ENCODE results near the gene ZNF521.

Gene ZNF521

DNA sequence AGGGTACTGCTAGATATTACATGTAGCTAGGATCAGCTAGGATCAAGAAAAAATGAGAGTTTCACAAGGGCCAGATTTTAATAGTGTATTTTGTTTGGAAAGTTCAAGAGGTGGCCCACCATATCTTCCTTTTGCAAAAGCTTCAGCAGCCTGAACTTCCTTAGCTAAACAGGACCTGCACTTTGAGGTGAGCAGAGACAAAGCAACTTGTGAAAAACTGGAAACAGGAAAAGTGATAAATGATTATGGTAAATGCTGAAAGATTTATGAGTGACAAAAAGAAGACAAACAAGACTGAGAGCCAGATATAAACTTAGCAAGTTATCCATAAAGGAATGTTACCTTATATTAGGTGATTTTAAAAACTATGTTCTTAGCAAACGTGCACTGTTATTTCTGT, 123.6 kb downstream of the ZNF521 start:
- TF ChIP-seq ZNF274 (IDR thresholded peaks at IDR 0.05; ENCODE audit: low read depth, low read length) = no peak
- no peak overlapping the region for H3K4me3 ChIP-seq (ENCODE audit: low read length)

GRCh38 chr18:25225151-25225550, 126.8 kb downstream of the ZNF521 start:
- H3K4me3 ChIP-seq (ENCODE audit: low read length) = no peak overlapping the region
- no peak for TF ChIP-seq ZNF274 (IDR thresholded peaks at IDR 0.05; ENCODE audit: low read depth, low read length)

DNA sequence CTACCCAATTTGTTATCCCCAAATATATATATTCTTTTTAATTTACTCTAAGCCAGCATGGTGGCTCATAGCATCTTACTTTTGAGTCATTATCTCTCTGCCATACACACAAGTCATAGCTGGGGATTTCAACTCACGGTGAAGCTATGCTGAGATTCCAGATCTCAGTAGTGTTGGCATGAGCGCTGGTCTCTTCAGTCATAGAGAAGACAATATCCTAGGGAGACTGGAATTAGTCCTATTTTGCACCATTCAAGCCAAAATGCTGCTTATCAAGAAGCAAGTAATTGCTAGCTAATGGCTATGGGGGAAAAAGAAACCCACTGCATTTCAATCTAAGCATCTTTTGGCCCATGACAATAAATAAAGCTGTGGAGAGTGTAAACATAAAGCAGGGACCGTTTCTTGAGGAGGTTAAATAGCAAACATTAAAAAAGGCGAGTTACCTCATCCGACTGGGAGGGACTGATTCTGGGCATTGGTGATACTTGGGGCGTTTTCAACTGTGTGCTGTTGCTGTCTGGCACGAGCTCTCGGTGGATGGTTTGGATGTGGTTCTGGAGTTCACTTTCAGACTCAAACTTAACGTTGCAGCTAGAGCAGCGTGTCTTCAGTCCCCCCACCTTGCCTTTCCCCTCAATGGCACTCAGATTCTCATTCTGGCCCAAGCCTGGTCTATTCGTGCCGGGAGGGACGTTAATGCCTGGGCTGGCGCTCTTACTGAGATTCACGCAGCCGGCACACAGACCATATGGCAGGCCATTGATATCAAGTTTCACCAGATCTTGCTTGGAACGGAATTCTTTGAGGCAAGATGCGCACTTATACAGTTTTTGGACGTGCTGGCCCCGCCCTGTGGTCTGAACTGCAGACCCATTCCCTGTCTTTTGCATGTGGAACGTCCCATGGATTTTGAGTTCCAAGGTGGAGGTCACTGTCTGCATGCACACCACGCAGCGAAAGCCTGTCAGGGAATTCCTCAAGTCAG, 127.8 kb downstream of the ZNF521 start:
- no peak overlapping the region for H3K4me3 ChIP-seq (ENCODE audit: low read length)
- no peak for TF ChIP-seq ZNF274 (IDR thresholded peaks at IDR 0.05; ENCODE audit: low read depth, low read length)

DNA sequence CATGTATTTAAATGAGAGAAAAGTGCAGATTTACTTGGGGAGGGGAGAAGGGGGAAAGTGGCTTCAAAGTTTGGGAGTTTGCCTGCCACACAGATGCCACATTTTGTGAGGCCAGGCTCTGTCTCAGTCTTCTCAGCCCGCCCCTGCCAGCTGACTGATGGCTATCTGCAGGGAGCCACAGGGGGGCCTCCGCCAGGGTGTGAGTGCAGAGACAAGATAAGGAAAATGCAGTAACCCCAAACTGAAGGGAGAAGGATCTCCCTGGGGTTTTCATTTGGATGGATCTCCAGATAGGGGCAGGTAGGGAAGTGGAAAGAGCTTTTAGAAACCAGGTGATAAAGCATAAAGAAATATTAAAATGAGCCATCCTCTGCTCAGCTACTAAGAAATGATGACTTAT, 128.8 kb downstream of the ZNF521 start:
- H3K4me3 ChIP-seq (ENCODE audit: low read length) = no peak overlapping the region
- TF ChIP-seq ZNF274 (IDR thresholded peaks at IDR 0.05; ENCODE audit: low read depth, low read length) = no peak

- TF ChIP-seq ZNF274 (IDR thresholded peaks at IDR 0.05; ENCODE audit: low read depth, low read length) = no peak
Measured at GRCh38 chr18:25222648-25223047, 129.3 kb downstream of the ZNF521 start.

DNA sequence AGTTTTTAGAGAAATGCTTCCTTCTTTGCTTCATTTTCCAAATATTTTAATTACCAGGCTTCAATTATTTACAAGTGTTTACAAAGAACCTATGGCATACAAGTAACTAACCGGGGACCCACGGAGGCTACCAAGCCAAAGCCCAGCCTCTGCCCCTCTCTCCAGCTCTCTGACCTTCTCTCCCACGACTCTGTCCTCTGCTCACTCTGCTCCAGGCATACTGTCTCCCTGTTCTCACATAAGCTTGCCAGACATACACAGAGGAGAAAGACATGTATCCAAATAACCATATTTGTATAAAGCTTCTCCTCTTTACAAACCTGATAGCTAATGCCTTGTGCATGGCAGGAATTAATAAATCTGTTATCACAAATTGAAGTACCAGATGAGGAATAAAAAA, 141.3 kb downstream of the ZNF521 start:
- no peak overlapping the region for H3K4me3 ChIP-seq (ENCODE audit: low read length)
- no peak for TF ChIP-seq ZNF274 (IDR thresholded peaks at IDR 0.05; ENCODE audit: low read depth, low read length)

More at GRCh38 chr18:25222648-25223047, 129.3 kb downstream of the ZNF521 start:
- H3K4me3 ChIP-seq (ENCODE audit: low read length) = no peak overlapping the region

DNA sequence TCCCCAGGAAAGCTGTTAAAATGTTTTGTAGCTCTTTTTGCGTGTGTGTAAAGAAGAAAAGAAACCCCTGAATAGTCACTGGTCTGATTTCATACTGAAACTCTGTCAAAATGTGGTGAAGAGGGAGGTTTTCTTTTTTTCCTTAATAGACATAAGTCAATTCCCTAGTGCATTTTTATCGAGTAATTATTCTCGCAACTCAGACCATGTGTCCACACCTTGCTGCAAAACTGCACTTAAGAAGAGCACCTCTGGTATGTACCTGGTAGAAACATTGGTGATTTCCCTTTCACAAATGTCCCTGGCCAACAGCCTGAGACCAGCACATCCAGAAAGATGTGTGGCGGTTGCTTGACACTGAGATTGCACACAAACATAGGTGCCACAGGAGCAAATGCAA, 159.9 kb downstream of the ZNF521 start:
- TF ChIP-seq ZNF274 (IDR thresholded peaks at IDR 0.05; ENCODE audit: low read depth, low read length) = no peak
- no peak overlapping the region for H3K4me3 ChIP-seq (ENCODE audit: low read length)

DNA sequence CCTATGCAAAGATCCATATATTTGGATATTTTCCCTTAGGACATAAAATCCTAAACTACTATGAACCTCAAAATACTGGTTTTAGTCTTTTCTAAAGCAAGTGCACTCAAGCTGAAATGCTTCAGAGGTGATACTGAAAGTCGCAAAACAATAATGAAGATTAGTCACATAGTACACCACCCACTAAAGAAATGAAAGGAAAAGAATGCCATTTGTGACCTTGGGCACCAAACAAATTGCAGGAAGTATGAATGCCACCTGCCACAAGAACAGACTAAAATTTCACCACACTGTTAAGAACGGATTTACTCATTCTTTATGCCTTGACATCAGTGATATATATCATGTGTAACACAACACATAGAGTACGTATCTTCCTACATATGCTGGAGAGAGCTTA, 161.5 kb downstream of the ZNF521 start:
- H3K4me3 ChIP-seq (ENCODE audit: low read length) = no peak overlapping the region
- no peak for TF ChIP-seq ZNF274 (IDR thresholded peaks at IDR 0.05; ENCODE audit: low read depth, low read length)

- no peak overlapping the region for H3K4me3 ChIP-seq (ENCODE audit: low read length)
- no peak for TF ChIP-seq ZNF274 (IDR thresholded peaks at IDR 0.05; ENCODE audit: low read depth, low read length)
Measured at GRCh38 chr18:25189391-25190185, 162.4 kb downstream of the ZNF521 start.

DNA sequence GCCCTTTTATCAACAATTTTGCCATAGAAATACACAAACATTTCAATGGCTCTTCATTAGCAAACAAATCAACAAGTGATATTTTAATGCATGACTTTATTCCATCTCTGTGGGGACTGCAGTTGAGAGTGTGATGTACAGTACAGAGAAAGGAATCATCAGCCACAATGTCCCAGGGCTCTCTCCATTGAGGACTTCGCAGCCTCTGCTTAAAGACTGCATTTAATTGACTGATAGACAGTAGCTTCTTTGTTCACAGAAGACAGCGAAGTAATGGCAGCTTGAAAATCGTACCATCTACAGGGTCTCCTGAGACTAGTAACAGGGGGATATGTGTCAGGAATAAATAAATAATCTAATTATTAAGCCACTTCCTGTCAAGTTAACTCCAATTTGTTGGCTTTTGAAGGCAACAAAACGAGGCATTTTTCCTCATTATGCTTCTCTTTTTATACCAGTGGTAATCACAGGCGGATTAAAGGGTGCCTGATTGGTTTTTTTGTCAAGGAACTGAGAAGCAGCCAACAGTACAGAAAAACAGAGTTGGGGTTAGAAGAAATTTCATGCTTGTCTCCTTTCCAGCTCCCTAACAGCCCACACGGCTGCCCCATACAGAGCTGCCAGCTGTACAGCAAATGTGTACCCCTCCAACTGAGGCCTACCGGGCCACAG, 164.3 kb downstream of the ZNF521 start:
- TF ChIP-seq ZNF274 (IDR thresholded peaks at IDR 0.05; ENCODE audit: low read depth, low read length) = no peak
- no peak overlapping the region for H3K4me3 ChIP-seq (ENCODE audit: low read length)

GRCh38 chr18:25186871-25187270, 165.1 kb downstream of the ZNF521 start:
- no peak for TF ChIP-seq ZNF274 (IDR thresholded peaks at IDR 0.05; ENCODE audit: low read depth, low read length)
- no peak overlapping the region for H3K4me3 ChIP-seq (ENCODE audit: low read length)

GRCh38 chr18:25181993-25182392, 170.0 kb downstream of the ZNF521 start:
- no peak overlapping the region for H3K4me3 ChIP-seq (ENCODE audit: low read length)
- no peak for TF ChIP-seq ZNF274 (IDR thresholded peaks at IDR 0.05; ENCODE audit: low read depth, low read length)

- no peak for TF ChIP-seq ZNF274 (IDR thresholded peaks at IDR 0.05; ENCODE audit: low read depth, low read length)
Measured at GRCh38 chr18:25181581-25181980, 170.4 kb downstream of the ZNF521 start.

GRCh38 chr18:25180973-25181548, 170.9 kb downstream of the ZNF521 start:
- TF ChIP-seq ZNF274 (IDR thresholded peaks at IDR 0.05; ENCODE audit: low read depth, low read length) = no peak
- H3K4me3 ChIP-seq (ENCODE audit: low read length) = no peak overlapping the region

More at GRCh38 chr18:25181581-25181980, 170.4 kb downstream of the ZNF521 start:
- no peak overlapping the region for H3K4me3 ChIP-seq (ENCODE audit: low read length)
